ENCODE data around the gene GPRC5B.

The GPRC5B gene

GRCh38 chr16:19842426-19843157 lies 42.1 kb downstream of the GPRC5B start:
- no peak for DNase-seq

GRCh38 chr16:19841184-19841583 lies 43.5 kb downstream of the GPRC5B start:
- DNase-seq = no peak

GRCh38 chr16:19840524-19841110 lies 44.0 kb downstream of the GPRC5B start:
- DNase-seq = no peak

GRCh38 chr16:19837984-19838707 lies 46.5 kb downstream of the GPRC5B start:
- DNase-seq = no peak

GRCh38 chr16:19837331-19837980 lies 47.2 kb downstream of the GPRC5B start:
- no peak for DNase-seq

GRCh38 chr16:19835968-19836421 lies 48.7 kb downstream of the GPRC5B start:
- DNase-seq = no peak

GRCh38 chr16:19835196-19835595 lies 49.5 kb downstream of the GPRC5B start:
- DNase-seq = no peak

GRCh38 chr16:19833581-19833980 lies 51.1 kb downstream of the GPRC5B start:
- DNase-seq = no peak

GRCh38 chr16:19833176-19833575 lies 51.5 kb downstream of the GPRC5B start:
- no peak for DNase-seq

GRCh38 chr16:19831678-19832077 lies 53.0 kb downstream of the GPRC5B start:
- no peak for DNase-seq

GRCh38 chr16:19830902-19831560 lies 53.6 kb downstream of the GPRC5B start:
- no peak for DNase-seq

- no peak for DNase-seq
Measured at GRCh38 chr16:19829844-19830692, 54.6 kb downstream of the GPRC5B start.

- no peak for DNase-seq
Measured at GRCh38 chr16:19824216-19824615, 60.4 kb downstream of the GPRC5B start.

GRCh38 chr16:19823322-19823721 lies 61.3 kb downstream of the GPRC5B start:
- no peak for DNase-seq

GRCh38 chr16:19822533-19822932 lies 62.1 kb downstream of the GPRC5B start:
- no peak for DNase-seq

- DNase-seq = no peak
Measured at GRCh38 chr16:19817875-19818274, 66.8 kb downstream of the GPRC5B start.

GRCh38 chr16:19817122-19817521 lies 67.5 kb downstream of the GPRC5B start:
- no peak for DNase-seq

GRCh38 chr16:19815418-19815817 lies 69.2 kb downstream of the GPRC5B start:
- no peak for DNase-seq

- DNase-seq = no peak
Measured at GRCh38 chr16:19812986-19813385, 71.7 kb downstream of the GPRC5B start.

- peak; percentile 20 for DNase-seq
Measured at GRCh38 chr16:19810817-19811731, 73.6 kb downstream of the GPRC5B start.

GRCh38 chr16:19809693-19810092 lies 75.0 kb downstream of the GPRC5B start:
- no peak for DNase-seq

All from RPMI8226 (cell line).